Measurements from ENCODE around the gene CAMKMT. TPM values are rescaled to one million over a fixed set of nuclear protein-coding genes. Genes with fewer than 3 reads are reported as not detected.

CAMKMT gene
- total RNA-seq, 1 experiment from 2014 or later: 17.4 TPM

DNA sequence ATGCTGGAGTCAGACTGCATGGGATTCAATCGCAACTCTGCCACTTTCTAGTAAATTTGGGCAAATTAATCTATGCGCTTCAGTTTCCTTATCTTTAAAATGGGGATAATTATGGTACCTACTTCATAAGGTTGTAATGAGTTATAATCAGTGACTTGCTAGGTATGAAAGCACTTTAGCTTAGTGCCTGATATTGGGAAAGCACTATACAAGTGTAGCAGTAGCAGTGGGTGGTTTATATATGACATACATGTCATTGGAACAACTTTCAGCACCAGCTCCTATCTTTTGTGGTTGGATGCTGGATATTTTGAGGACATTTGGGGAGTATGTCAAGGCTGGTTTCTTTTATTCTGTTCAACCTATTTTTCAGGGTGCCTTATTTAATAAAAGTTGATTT, 277.7 kb downstream of the CAMKMT start:
- TF ChIP-seq CTCF (conservative IDR thresholded peaks at IDR 0.05): no peak
- H2BK12ac ChIP-seq (ENCODE audit: insufficient read length, low read depth, low read length): no peak overlapping the region
- H3K4ac ChIP-seq (ENCODE audit: low read depth, low read length): no peak overlapping the region
- no peaks in the 10 kb centered on the region for H3K79me2 ChIP-seq (ENCODE audit: insufficient read depth, low read length)
- Mint-ChIP-seq H3K4me3 (no peak overlapping the region), H3K9me3 (no peaks in the 10 kb centered on the region; a peak in 1 of 5 replicates), H3K27me3 (ENCODE audit: low read depth) (no peaks in the 10 kb centered on the region), H3K27ac (no peak overlapping the region), H3K4me1 (peaks cover 18 to 23% of the 10 kb centered on the region in 2 experiments), H3K36me3 (ENCODE audit: insufficient read depth in 1 of 3, low read depth in 3 of 3) (no peaks in the 10 kb centered on the region)
- H3K14ac ChIP-seq (ENCODE audit: insufficient read depth, low read length): no peak overlapping the region
- H2BK120ac ChIP-seq (ENCODE audit: low read depth, low read length, poor library complexity, severe bottlenecking): no peak overlapping the region
- H3K79me1 ChIP-seq (ENCODE audit: insufficient read depth, low read depth, low read length, poor library complexity, severe bottlenecking): no peaks in the 10 kb centered on the region
- no peak overlapping the region for H4K5ac ChIP-seq (ENCODE audit: insufficient read length, low read depth, low read length)
- H3K23me2 ChIP-seq (ENCODE audit: insufficient read length, low read depth, low read length, poor library complexity, severe bottlenecking): no peaks in the 10 kb centered on the region
- H3K56ac ChIP-seq (ENCODE audit: insufficient read length, low read depth, low read length): no peak overlapping the region
- no peak overlapping the region for H4K91ac ChIP-seq (ENCODE audit: insufficient read length, low read depth, low read length)
- no peak overlapping the region for H3K4me2 ChIP-seq (ENCODE audit: insufficient read depth, insufficient read length, low read length)
- no peak overlapping the region for H3K9ac ChIP-seq (ENCODE audit: extremely low read depth, insufficient read length, low read length)
- no peak for DNase-seq
- no peak overlapping the region for H2BK20ac ChIP-seq (ENCODE audit: low read depth, low read length, poor library complexity, severe bottlenecking)
- no peaks in the 10 kb centered on the region for H3K9me3 ChIP-seq (ENCODE audit: control insufficient read depth, low read depth, low read length)
- no CpG with 5 or more reads among the region's 2 CpGs for WGBS (ENCODE audit: extremely low coverage, insufficient read length, low lambda C conversion rate)
- no peak overlapping the region for H3K18ac ChIP-seq (ENCODE audit: insufficient read length, low read depth, low read length)
- no peaks in the 10 kb centered on the region for H4K20me1 ChIP-seq (ENCODE audit: control insufficient read depth, insufficient read depth, insufficient read length)
- H3K27me3 ChIP-seq (ENCODE audit: insufficient read depth, low read length): no peaks in the 10 kb centered on the region
- H2BK5ac ChIP-seq (ENCODE audit: insufficient read length, low read length): no peak overlapping the region
- no peak overlapping the region for H4K8ac ChIP-seq (replicated peaks; ENCODE audit: insufficient read length, low read depth, low read length)
- no peak overlapping the region for H3T11ph ChIP-seq (ENCODE audit: low read length)
- H2AFZ ChIP-seq (ENCODE audit: low read length): no peak overlapping the region
- H2AK5ac ChIP-seq (ENCODE audit: insufficient read length, low read length): no peak overlapping the region
- no peak overlapping the region for H3K23ac ChIP-seq (ENCODE audit: insufficient read length, low read depth, low read length)
- no peak overlapping the region for H2BK15ac ChIP-seq (ENCODE audit: low read depth, low read length)
- H3K4me1 ChIP-seq (ENCODE audit: insufficient read depth, low read length): peaks cover 4% of the 10 kb centered on the region; the same call in 1 of the 2 replicates
- no peak overlapping the region for H3K27ac ChIP-seq (ENCODE audit: insufficient read length, low read depth, low read length)

All from H9 (cell line).